IPS-NIHi7 (cell line): ENCODE results near the gene NPAT.

Experiments used
- DNase-seq: peaks from one replicate; pipeline ENCODE4 v3.0.0; 2012; ENCODE audit warnings: mixed read lengths; ENCODE audit errors: extremely low spot score

The NPAT gene

GRCh38 chr11:108222574-108223347, at the start of gene NPAT, which contains the start of gene ATM:
Gene NPAT, minus strand, starts transcription at chr11:108222638. Its CDS starts 102 bp downstream, at chr11:108222536.
Gene ATM, plus strand, starts transcription at chr11:108223067. Its CDS starts 4,558 bp downstream, at chr11:108227625.
- DNase-seq = peak; percentile 96

GRCh38 chr11:108269583-108269982, 47.1 kb upstream of the NPAT start:
- DNase-seq = no peak

GRCh38 chr11:108253176-108253575, 30.7 kb upstream of the NPAT start:
- no peak for DNase-seq

GRCh38 chr11:108246885-108247284, 24.4 kb upstream of the NPAT start:
- no peak for DNase-seq

- DNase-seq = no peak
Observed at GRCh38 chr11:108246308-108246707, 23.9 kb upstream of the NPAT start.

- DNase-seq = no peak
Observed at GRCh38 chr11:108242422-108242821, 20.0 kb upstream of the NPAT start.

GRCh38 chr11:108241330-108242037, 19.0 kb upstream of the NPAT start:
- DNase-seq = no peak

GRCh38 chr11:108239076-108239475, 16.6 kb upstream of the NPAT start:
- no peak for DNase-seq

- DNase-seq = no peak
Observed at GRCh38 chr11:108237058-108237481, 14.6 kb upstream of the NPAT start.

GRCh38 chr11:108235633-108236032, 13.2 kb upstream of the NPAT start:
- no peak for DNase-seq

GRCh38 chr11:108235192-108235591, 12.8 kb upstream of the NPAT start:
- DNase-seq = no peak

GRCh38 chr11:108233277-108233945, 11.0 kb upstream of the NPAT start:
- no peak for DNase-seq

GRCh38 chr11:108228251-108228650, 5.8 kb upstream of the NPAT start:
- no peak for DNase-seq

GRCh38 chr11:108226036-108226435, 3.6 kb upstream of the NPAT start:
- no peak for DNase-seq

GRCh38 chr11:108224911-108225786, 2.7 kb upstream of the NPAT start:
- no peak for DNase-seq

- no peak for DNase-seq
Observed at GRCh38 chr11:108224366-108224765, 1.9 kb upstream of the NPAT start.

GRCh38 chr11:108223348-108224149, 1.1 kb upstream of the NPAT start:
- no peak for DNase-seq

GRCh38 chr11:108221911-108222573, 396 bp downstream of the NPAT start:
- DNase-seq = no peak

- no peak for DNase-seq
Observed at GRCh38 chr11:108221371-108221770, 1.1 kb downstream of the NPAT start.

GRCh38 chr11:108220721-108221336, 1.6 kb downstream of the NPAT start:
- DNase-seq = no peak
